Type B pancreatic cell (in vitro differentiated cells): ENCODE measurements around the gene UMODL1. TPM values are rescaled to one million over a fixed set of nuclear protein-coding genes. Genes with fewer than 3 reads are reported as not detected.

Source experiments
- DNase-seq: peaks from one replicate; pipeline ENCODE4 v3.0.0; 2021; ENCODE audit warnings: mixed read lengths; ENCODE audit not compliant: unreplicated experiment; ENCODE audit errors: extremely low spot score
- H3K27ac Mint-ChIP-seq: 2 replicates; pipeline ENCODE4 v1.8.0; 2021; ENCODE audit warnings: mild to moderate bottlenecking, mixed read lengths
- H3K27me3 Mint-ChIP-seq: 2 replicates; pipeline ENCODE4 v1.8.0; 2021; ENCODE audit warnings: mixed read lengths
- H3K36me3 Mint-ChIP-seq: 2 replicates; pipeline ENCODE4 v1.8.0; 2021; ENCODE audit warnings: mixed read lengths
- H3K4me1 Mint-ChIP-seq: one replicate; pipeline ENCODE4 v1.8.0; 2021; ENCODE audit warnings: mixed read lengths; ENCODE audit not compliant: unreplicated experiment
- H3K4me3 Mint-ChIP-seq: 2 replicates; pipeline ENCODE4 v1.8.0; 2021; ENCODE audit warnings: mild to moderate bottlenecking, mixed read lengths
- H3K9me3 Mint-ChIP-seq: 2 replicates; pipeline ENCODE4 v1.8.0; 2021; ENCODE audit warnings: mixed read lengths
- total RNA-seq: library from RNA; stranded (reverse); gene quantifications from 2 replicates; pipeline ENCODE4 v1.2.1, GENCODE V29; 2021; ENCODE audit warnings: low replicate concordance
- TF ChIP-seq, protein P1 (sequence below): fragments of 200-600 bp; sonication (generic); conservative IDR thresholded peaks from 2 replicates; pipeline ENCODE4 v1.5.0; 2021; ENCODE audit warnings: antibody characterized with exemption, mild to moderate bottlenecking

UMODL1 gene
- total RNA-seq, 1 donor from 2014 or later: 0.36 TPM

DNA sequence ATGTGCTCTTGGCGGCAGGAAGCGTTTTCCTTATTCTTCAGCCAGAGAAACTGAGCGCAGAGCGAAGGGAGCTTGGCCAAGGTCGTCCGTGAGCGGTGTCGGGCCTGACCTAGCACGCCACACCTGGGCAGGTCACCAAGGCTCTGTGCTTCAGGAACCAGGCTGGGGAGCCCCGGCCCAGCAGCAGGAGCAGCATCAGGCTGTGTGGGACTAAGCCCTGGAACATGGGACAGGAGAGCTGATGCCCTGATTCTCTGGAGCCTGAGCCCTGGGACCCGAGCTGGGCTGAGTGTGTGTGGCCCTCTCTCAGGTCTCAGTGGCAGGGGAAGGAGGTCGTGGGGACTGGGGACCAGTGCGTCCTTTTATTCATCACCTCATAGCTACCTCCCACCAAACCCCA, 82.6 kb downstream of the UMODL1 start:
- Mint-ChIP-seq H3K4me1 (peaks cover 29% of the 10 kb centered on the region), H3K9me3 (no peaks in the 10 kb centered on the region), H3K27me3 (no peaks in the 10 kb centered on the region), H3K27ac (no peak overlapping the region), H3K36me3 (no peaks in the 10 kb centered on the region), H3K4me3 (no peak overlapping the region)
- DNase-seq: no peak
- TF ChIP-seq, protein P1, sequence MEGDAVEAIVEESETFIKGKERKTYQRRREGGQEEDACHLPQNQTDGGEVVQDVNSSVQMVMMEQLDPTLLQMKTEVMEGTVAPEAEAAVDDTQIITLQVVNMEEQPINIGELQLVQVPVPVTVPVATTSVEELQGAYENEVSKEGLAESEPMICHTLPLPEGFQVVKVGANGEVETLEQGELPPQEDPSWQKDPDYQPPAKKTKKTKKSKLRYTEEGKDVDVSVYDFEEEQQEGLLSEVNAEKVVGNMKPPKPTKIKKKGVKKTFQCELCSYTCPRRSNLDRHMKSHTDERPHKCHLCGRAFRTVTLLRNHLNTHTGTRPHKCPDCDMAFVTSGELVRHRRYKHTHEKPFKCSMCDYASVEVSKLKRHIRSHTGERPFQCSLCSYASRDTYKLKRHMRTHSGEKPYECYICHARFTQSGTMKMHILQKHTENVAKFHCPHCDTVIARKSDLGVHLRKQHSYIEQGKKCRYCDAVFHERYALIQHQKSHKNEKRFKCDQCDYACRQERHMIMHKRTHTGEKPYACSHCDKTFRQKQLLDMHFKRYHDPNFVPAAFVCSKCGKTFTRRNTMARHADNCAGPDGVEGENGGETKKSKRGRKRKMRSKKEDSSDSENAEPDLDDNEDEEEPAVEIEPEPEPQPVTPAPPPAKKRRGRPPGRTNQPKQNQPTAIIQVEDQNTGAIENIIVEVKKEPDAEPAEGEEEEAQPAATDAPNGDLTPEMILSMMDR: no peak

DNA sequence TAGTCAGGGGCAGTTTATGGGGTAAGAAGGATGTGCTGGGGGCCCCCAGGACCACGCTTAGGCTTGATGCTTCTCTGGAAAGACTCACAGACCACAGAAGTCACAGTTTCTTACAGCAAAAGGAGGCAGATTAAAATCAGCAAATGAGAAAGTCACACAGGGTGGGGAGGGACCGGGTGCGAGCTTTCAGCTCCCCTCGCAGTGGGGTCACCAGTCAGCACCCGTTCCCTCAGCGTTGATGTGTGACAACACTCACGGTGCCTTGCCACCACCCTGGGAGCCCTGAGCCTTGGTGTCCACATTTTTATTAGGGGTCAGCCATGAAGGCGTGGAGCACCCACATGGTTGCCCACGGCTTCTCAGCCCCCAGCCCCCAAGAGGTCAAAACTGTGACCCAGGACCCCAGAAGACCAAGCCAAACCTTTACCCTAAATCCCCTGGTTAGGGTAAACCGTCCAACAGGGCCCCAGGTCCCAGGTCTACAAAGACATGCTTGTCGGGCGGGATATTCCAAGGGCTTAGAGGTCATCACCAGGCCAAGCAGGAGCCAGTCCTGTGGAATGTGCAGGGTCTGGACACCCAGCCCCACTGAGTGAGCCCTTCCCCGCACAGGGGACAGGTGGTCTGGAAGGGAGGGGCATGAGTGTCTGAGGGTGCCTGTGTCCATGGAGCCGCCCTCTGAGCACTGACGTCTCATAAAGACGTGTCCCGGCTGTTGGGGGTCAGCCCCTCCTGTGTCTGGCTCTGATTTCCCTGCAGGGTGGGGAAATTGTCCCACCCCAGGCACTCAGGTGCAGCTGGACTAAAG, 83.3 kb downstream of the UMODL1 start:
- Mint-ChIP-seq H3K27me3 (no peaks in the 10 kb centered on the region), H3K36me3 (no peaks in the 10 kb centered on the region), H3K27ac (no peak overlapping the region), H3K4me1 (peaks cover 29% of the 10 kb centered on the region), H3K4me3 (no peak overlapping the region), H3K9me3 (no peaks in the 10 kb centered on the region)
- DNase-seq: no peak
- TF ChIP-seq, protein P1: no peak

GRCh38 chr21:42155045-42155855, 84.1 kb downstream of the UMODL1 start:
- DNase-seq: no peak
- Mint-ChIP-seq H3K4me1 (peaks cover 29% of the 10 kb centered on the region), H3K4me3 (no peak overlapping the region), H3K27me3 (no peaks in the 10 kb centered on the region), H3K9me3 (no peaks in the 10 kb centered on the region), H3K27ac (no peak overlapping the region), H3K36me3 (no peaks in the 10 kb centered on the region)
- TF ChIP-seq, protein P1: no peak

DNA sequence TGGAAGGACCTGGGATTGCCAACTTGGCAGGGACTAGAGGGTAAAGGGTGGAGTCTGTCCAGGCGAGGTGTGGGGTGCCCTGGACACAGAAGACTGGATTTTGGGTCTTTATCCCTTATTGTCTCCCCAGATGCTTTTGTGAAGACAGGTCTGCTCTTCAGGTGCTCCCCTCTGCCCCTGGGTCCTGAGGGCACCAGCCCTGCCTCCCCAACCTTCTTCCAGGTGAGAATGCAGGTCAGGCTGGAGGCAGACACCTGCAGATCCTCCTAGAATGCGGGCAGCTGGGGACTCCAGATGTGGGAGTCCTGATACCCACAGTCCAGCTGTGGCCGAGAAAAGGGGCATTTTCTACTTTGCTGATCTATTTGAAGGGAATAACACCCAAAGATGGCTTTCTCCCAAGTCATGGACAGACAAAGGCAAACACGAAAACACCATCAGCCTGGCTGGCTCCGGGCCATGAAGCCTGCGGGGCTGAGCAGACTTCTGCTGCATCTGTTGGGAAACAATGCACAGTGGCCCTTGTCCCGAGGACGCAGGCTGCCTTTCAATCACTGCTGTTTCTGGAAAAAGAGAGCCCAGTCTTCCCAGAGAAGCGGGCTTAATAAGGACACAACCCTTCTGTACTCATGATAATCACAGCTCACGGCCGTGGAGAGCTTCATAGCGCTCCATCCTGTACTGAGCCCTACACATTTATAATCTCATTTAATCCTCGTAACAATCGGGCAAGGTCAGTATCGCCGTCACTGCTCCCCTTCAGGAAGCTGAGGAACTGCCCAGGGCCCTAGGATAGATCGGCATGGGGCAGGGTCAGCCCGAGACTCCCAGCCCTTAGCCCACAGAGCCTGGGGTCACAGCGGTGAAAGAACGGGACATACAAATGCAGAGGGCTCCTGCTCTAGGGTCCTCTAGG, 85.8 kb downstream of the UMODL1 start:
- Mint-ChIP-seq H3K4me1 (peaks cover 30% of the 10 kb centered on the region), H3K4me3 (no peak overlapping the region), H3K36me3 (no peaks in the 10 kb centered on the region), H3K9me3 (no peaks in the 10 kb centered on the region), H3K27me3 (no peaks in the 10 kb centered on the region), H3K27ac (no peak overlapping the region)
- TF ChIP-seq, protein P1: no peak
- peak; percentile 64 for DNase-seq

DNA sequence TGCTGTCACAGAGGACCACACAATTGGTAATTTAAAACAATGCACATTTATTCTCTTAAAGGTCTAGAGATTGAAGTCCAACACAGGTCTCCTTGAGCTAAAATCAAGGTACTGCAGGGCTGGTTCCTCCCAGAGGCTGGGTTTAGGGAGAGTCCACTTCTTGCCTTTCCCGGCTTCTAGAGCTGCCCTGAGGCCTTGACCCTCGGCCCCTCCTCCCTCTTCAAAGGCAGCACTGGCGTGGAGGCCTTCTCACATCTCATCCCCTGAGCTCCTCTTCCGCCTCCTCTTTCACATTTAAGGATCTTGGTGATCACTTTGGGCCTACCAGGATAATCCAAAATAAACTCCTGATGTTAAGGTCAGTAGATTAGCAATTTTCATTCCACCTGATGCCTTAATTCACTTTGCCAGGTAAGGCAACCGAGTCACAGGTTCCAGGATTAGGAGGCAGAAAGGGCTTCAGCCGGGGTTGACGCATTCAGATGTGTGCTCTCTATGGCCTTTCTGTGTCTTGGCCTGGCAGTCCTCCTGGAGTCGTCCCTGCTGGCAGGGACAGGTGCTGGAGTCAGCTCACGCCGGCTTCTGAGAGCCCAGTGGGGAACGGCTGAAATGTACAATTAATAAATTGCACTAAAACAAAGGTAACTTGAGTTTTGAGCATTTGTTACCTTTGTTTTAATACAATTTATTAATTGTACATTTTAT, 86.6 kb downstream of the UMODL1 start:
- TF ChIP-seq, protein P1: no peak
- no peaks in the 10 kb centered on the region for H3K36me3 Mint-ChIP-seq
- peaks cover 22% of the 10 kb centered on the region for H3K4me1 Mint-ChIP-seq
- no peaks in the 10 kb centered on the region for H3K9me3 Mint-ChIP-seq
- peak; percentile 44 for DNase-seq
- H3K4me3 Mint-ChIP-seq: no peak overlapping the region
- H3K27ac Mint-ChIP-seq: no peak overlapping the region
- H3K27me3 Mint-ChIP-seq: no peaks in the 10 kb centered on the region
